Endothelial cell of umbilical vein (primary cell): Measurements from ENCODE around the gene SRPK2.

Experiments
- EZH2 ChIP-seq: IDR thresholded peaks from 2 replicates; pipeline ENCODE4 v1.6.1; 2012; ENCODE audit warnings: borderline replicate concordance, low read depth, mild to moderate bottlenecking, moderate library complexity, low read length, inconsistent platforms; ENCODE audit not compliant: severe bottlenecking
- FOS ChIP-seq: IDR thresholded peaks from 2 replicates; pipeline ENCODE4 v1.6.1; 2011; ENCODE audit warnings: mild to moderate bottlenecking, low read length, moderate library complexity, borderline replicate concordance; ENCODE audit not compliant: insufficient read depth
- POLR2A ChIP-seq: IDR thresholded peaks from 2 replicates; pipeline ENCODE4 v1.6.1; 2012; ENCODE audit warnings: low read depth, mild to moderate bottlenecking, control low read depth, low read length
- POLR2AphosphoS5 ChIP-seq: IDR thresholded peaks from 2 replicates; pipeline ENCODE4 v1.6.1; 2012; ENCODE audit warnings: low read depth, mild to moderate bottlenecking, control low read depth, low read length, moderate library complexity; ENCODE audit not compliant: insufficient read depth
- TF ChIP-seq, protein P1 (sequence below), 2 donors: IDR thresholded peaks; 1 replicate in 1 of 2; 2 replicates in 1 of 2; pipeline ENCODE4 v1.5.1; 2011; ENCODE audit warnings: low read length in 2 of 2, mild to moderate bottlenecking in 2 of 2, moderate library complexity in 2 of 2, control low read depth in 1 of 2, inconsistent platforms in 1 of 2, low read depth in 1 of 2; ENCODE audit not compliant: insufficient read depth in 1 of 2; ENCODE audit errors: extremely low read depth in 1 of 2
- TF ChIP-seq, protein P2 (sequence below): IDR thresholded peaks from 2 replicates; pipeline ENCODE4 v1.6.1; 2011; ENCODE audit not compliant: insufficient read depth, insufficient read length

DNA sequence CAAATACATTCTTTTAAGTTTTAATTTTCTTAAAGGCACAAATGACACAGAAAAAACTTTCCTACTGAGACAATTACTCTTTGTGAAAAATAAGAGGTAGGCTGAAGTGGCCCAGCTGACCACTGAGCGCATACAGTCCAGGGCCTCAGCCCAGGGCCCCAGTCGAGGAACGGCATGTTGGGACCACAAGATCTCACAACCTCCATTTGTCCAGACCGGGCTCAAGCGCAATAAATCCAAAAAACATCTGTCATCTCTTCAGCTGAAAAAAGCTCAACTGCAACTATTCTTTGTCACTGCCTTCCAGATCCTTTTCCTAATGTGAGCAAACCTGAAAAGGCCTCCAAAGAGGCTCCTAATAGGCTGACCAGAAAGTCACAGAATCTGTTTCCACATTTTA is 165.8 kb downstream of the SRPK2 start:
- TF ChIP-seq, protein P1, sequence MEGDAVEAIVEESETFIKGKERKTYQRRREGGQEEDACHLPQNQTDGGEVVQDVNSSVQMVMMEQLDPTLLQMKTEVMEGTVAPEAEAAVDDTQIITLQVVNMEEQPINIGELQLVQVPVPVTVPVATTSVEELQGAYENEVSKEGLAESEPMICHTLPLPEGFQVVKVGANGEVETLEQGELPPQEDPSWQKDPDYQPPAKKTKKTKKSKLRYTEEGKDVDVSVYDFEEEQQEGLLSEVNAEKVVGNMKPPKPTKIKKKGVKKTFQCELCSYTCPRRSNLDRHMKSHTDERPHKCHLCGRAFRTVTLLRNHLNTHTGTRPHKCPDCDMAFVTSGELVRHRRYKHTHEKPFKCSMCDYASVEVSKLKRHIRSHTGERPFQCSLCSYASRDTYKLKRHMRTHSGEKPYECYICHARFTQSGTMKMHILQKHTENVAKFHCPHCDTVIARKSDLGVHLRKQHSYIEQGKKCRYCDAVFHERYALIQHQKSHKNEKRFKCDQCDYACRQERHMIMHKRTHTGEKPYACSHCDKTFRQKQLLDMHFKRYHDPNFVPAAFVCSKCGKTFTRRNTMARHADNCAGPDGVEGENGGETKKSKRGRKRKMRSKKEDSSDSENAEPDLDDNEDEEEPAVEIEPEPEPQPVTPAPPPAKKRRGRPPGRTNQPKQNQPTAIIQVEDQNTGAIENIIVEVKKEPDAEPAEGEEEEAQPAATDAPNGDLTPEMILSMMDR (IDR thresholded peaks at IDR 0.05; ENCODE audit: extremely low read depth in 1 of 2, insufficient read depth in 1 of 2, low read depth in 1 of 2, low read length in 2 of 2), result no peak
- TF ChIP-seq POLR2A (no peak), POLR2AphosphoS5 (no peak), EZH2 (no peak), FOS (no peak)
- TF ChIP-seq, protein P2, sequence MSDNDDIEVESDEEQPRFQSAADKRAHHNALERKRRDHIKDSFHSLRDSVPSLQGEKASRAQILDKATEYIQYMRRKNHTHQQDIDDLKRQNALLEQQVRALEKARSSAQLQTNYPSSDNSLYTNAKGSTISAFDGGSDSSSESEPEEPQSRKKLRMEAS, result no peak
